Measurements from ENCODE around the gene KRIT1. TPM values are rescaled to one million over a fixed set of nuclear protein-coding genes. Genes with fewer than 3 reads are reported as not detected.
"Not testable (repeated sequence)": the region's sequence is repeated elsewhere in the genome, so short reads cannot be mapped to it uniquely, and the experiment has no call there.

Gene KRIT1
- total RNA-seq, 1 experiment from 2014 or later, result 34.9 TPM

- not testable (repeated sequence) for H4K91ac ChIP-seq (ENCODE audit: insufficient read length, low read depth, low read length); H3K4me1 ChIP-seq (ENCODE audit: insufficient read depth, low read length); DNase-seq; H3K14ac ChIP-seq (ENCODE audit: insufficient read depth, low read length); H4K5ac ChIP-seq (ENCODE audit: insufficient read length, low read depth, low read length); H3K4ac ChIP-seq (ENCODE audit: low read depth, low read length); H3K27me3 ChIP-seq (ENCODE audit: insufficient read depth, low read length); H3K4me3 Mint-ChIP-seq; H4K8ac ChIP-seq (replicated peaks; ENCODE audit: insufficient read length, low read depth, low read length); H2BK12ac ChIP-seq (ENCODE audit: insufficient read length, low read depth, low read length); H2BK5ac ChIP-seq (ENCODE audit: insufficient read length, low read length); H2AK5ac ChIP-seq (ENCODE audit: insufficient read length, low read length); H3K9ac ChIP-seq (ENCODE audit: extremely low read depth, insufficient read length, low read length); H3K79me2 ChIP-seq (ENCODE audit: insufficient read depth, low read length); H3K9me3 ChIP-seq (ENCODE audit: control insufficient read depth, low read depth, low read length); H3K4me2 ChIP-seq (ENCODE audit: insufficient read depth, insufficient read length, low read length); H3K18ac ChIP-seq (ENCODE audit: insufficient read length, low read depth, low read length); H3T11ph ChIP-seq (ENCODE audit: low read length); H3K4me1 Mint-ChIP-seq; H2AFZ ChIP-seq (ENCODE audit: low read length); H3K23ac ChIP-seq (ENCODE audit: insufficient read length, low read depth, low read length); H4K20me1 ChIP-seq (ENCODE audit: control insufficient read depth, insufficient read depth, insufficient read length); H2BK15ac ChIP-seq (ENCODE audit: low read depth, low read length); H3K79me1 ChIP-seq (ENCODE audit: insufficient read depth, low read depth, low read length, poor library complexity, severe bottlenecking); H3K27ac Mint-ChIP-seq; H2BK20ac ChIP-seq (ENCODE audit: low read depth, low read length, poor library complexity, severe bottlenecking); H3K56ac ChIP-seq (ENCODE audit: insufficient read length, low read depth, low read length); H3K27ac ChIP-seq (ENCODE audit: insufficient read length, low read depth, low read length); H2BK120ac ChIP-seq (ENCODE audit: low read depth, low read length, poor library complexity, severe bottlenecking); H3K23me2 ChIP-seq (ENCODE audit: insufficient read length, low read depth, low read length, poor library complexity, severe bottlenecking)
- H3K36me3 Mint-ChIP-seq (ENCODE audit: insufficient read depth in 1 of 3, low read depth in 3 of 3), result peaks cover 3 to 22% (median 15%) of the 10 kb centered on the region in 3 experiments; a peak in 5 of 7 replicates
- H3K27me3 Mint-ChIP-seq (ENCODE audit: low read depth), result peaks cover 27% of the 10 kb centered on the region
- WGBS (ENCODE audit: extremely low coverage, insufficient read length, low lambda C conversion rate), result no CpG with 5 or more reads among the region's 1 CpG
- H3K9me3 Mint-ChIP-seq, result peaks cover 23 to 40% of the 10 kb centered on the region in 2 experiments
Observed at GRCh38 chr7:92184294-92184693, 61.4 kb downstream of the KRIT1 start.

Measured in H9 (cell line).